A549 (cell line): Measurements from ENCODE around the gene RAB3GAP1. TPM values are rescaled to one million over a fixed set of nuclear protein-coding genes. Genes with fewer than 3 reads are reported as not detected.

ENCODE experiments used
- ATAC-seq, 2 experiments: fragments of 200-7000 bp in 1 of 2; fragments of >200 bp in 1 of 2; cut with Nextera tagmentation in 1 of 2; cut with Tn5 transposase in 1 of 2; 3 replicates each; pipeline versions ENCODE4 v1.8.0 to v1.9.1; 2018 to 2020; ENCODE audit warnings: mild to moderate bottlenecking in 1 of 2, moderate library complexity in 1 of 2
- CTCF ChIA-PET: fragments of 300-600 bp; sonication (Branson Sonifier 250); formaldehyde crosslinking; extraction: SDS; loops from one replicate; lab custom pipeline; 2021; ENCODE audit warnings: antibody characterized with exemption, inconsistent platforms; lab: Yijun Ruan, JAX
- POLR2A ChIA-PET: fragments of 350-600 bp; formaldehyde crosslinking; extraction: SDS; loops from one replicate; lab custom pipeline; 2021; ENCODE audit warnings: antibody characterized with exemption, inconsistent platforms; lab: Yijun Ruan, JAX
- DNase-seq, 2 experiments: peaks; one replicate each; pipeline versions ENCODE4 v3.0.0 to v3.0.0-alpha.2; 2011 to 2016; ENCODE audit warnings: low read depth in 1 of 2, low spot score in 1 of 2
- FAIRE-seq: peaks from 2 replicates; lab custom pipeline; 2011; peaks lifted over from hg19 to GRCh38; lab: Jason Lieb, UNC
- H3K27ac ChIP-seq, 2 experiments: fragments of >200 bp; sonication (Bioruptor Twin); formaldehyde crosslinking; 3 replicates each; pipeline ENCODE4 v1.5.1; 2016 to 2017
- H3K4me1 ChIP-seq: fragments of >200 bp; sonication (Bioruptor Twin); formaldehyde crosslinking; 3 replicates; pipeline ENCODE4 v1.6.1; 2016
- H3K4me2 ChIP-seq: fragments of >200 bp; sonication (Bioruptor Twin); formaldehyde crosslinking; 3 replicates; pipeline ENCODE4 v1.6.1; 2016
- H3K4me3 ChIP-seq: fragments of >200 bp; sonication (Bioruptor Twin); formaldehyde crosslinking; 3 replicates; pipeline ENCODE4 v1.5.1; 2016
- H3K9me3 ChIP-seq: fragments of >200 bp; sonication (Bioruptor Twin); formaldehyde crosslinking; 3 replicates; pipeline ENCODE4 v1.6.1; 2016
- BCL3 ChIP-seq: fragments of >200 bp; sonication (Bioruptor Twin); formaldehyde crosslinking; IDR thresholded peaks from 3 replicates; pipeline ENCODE4 v1.6.1; 2016
- CBX2 ChIP-seq: fragments of 200-600 bp; sonication (generic); IDR thresholded peaks from 2 replicates; pipeline ENCODE4 v1.6.1; 2016; ENCODE audit warnings: low read depth, mild to moderate bottlenecking, borderline replicate concordance
- CEBPB ChIP-seq, 2 experiments: fragments of >200 bp in 1 of 2; sonication (Bioruptor Twin) in 1 of 2; formaldehyde crosslinking in 1 of 2; IDR thresholded peaks; 2 replicates each; pipeline ENCODE4 v1.6.1; 2012 to 2016
- CTCF ChIP-seq: fragments of >200 bp; sonication (Bioruptor Twin); formaldehyde crosslinking; IDR thresholded peaks from 3 replicates; pipeline ENCODE4 v1.5.1; 2016
- E2F6 ChIP-seq: IDR thresholded peaks from 2 replicates; pipeline ENCODE4 v1.6.1; 2012; ENCODE audit warnings: low read depth, borderline replicate concordance
- EHMT2 ChIP-seq: fragments of 200-600 bp; sonication (generic); IDR thresholded peaks from 2 replicates; pipeline ENCODE4 v1.6.1; 2016; ENCODE audit warnings: antibody characterized with exemption, low read depth, mild to moderate bottlenecking, moderate library complexity
- ELK1 ChIP-seq: fragments of 150-350 bp; IDR thresholded peaks from 2 replicates; pipeline ENCODE4 v1.6.1; 2014; ENCODE audit warnings: low read depth, mild to moderate bottlenecking, low read length
- EP300 ChIP-seq, 2 experiments: fragments of >200 bp; sonication (Bioruptor Twin); formaldehyde crosslinking; IDR thresholded peaks; 2 replicates in 1 of 2; 3 replicates in 1 of 2; pipeline ENCODE4 v1.6.1; 2016 to 2017
- FOSB ChIP-seq: fragments of 250-450 bp; sonication (Bioruptor Pico); IDR thresholded peaks from 2 replicates; pipeline ENCODE4 v1.5.0; 2020; ENCODE audit warnings: mild to moderate bottlenecking, moderate library complexity
- FOXS1 ChIP-seq: fragments of 250-450 bp; sonication (Bioruptor Pico); IDR thresholded peaks from 2 replicates; pipeline ENCODE4 v1.5.0; 2020; ENCODE audit warnings: mild to moderate bottlenecking, moderate library complexity
- GATA3 ChIP-seq: IDR thresholded peaks from 2 replicates; pipeline ENCODE4 v1.6.1; 2012; ENCODE audit warnings: borderline replicate concordance
- HOXA7 ChIP-seq: fragments of 250-450 bp; sonication (Bioruptor Pico); IDR thresholded peaks from 2 replicates; pipeline ENCODE4 v1.5.0; 2020; ENCODE audit warnings: mild to moderate bottlenecking, moderate library complexity
- JUN ChIP-seq, 2 experiments: fragments of >200 bp; sonication (Bioruptor Twin); formaldehyde crosslinking; IDR thresholded peaks; 2 replicates in 1 of 2; 3 replicates in 1 of 2; pipeline ENCODE4 v1.6.1; 2016 to 2017
- KDM1A ChIP-seq: fragments of 200-600 bp; sonication (generic); IDR thresholded peaks from 2 replicates; pipeline ENCODE4 v1.6.1; 2016; ENCODE audit warnings: low read depth, mild to moderate bottlenecking
- MAFK ChIP-seq: fragments of 450-650 bp; IDR thresholded peaks from 2 replicates; pipeline ENCODE4 v1.6.1; 2014; ENCODE audit not compliant: partially characterized antibody
- MAZ ChIP-seq: fragments of 150-350 bp; IDR thresholded peaks from 2 replicates; pipeline ENCODE4 v1.6.1; 2014; ENCODE audit warnings: antibody characterized with exemption, low read depth, low read length, borderline replicate concordance
- MYC ChIP-seq: IDR thresholded peaks from 2 replicates; pipeline ENCODE4 v1.6.1; 2012; ENCODE audit warnings: mild to moderate bottlenecking, inconsistent platforms, low read length, improper control_type of control experiment, borderline replicate concordance
- PHF8 ChIP-seq: fragments of 200-600 bp; sonication (generic); IDR thresholded peaks from 2 replicates; pipeline ENCODE4 v1.6.1; 2016; ENCODE audit warnings: low read depth, mild to moderate bottlenecking, antibody characterized with exemption, moderate library complexity, borderline replicate concordance
- WGBS: methylation state at CpG from one replicate; pipeline ENCODE4 v1.1.6; 2017; ENCODE audit errors: missing lambda C conversion rate; 5-methylcytosine and 5-hydroxymethylcytosine counted together
- polyA plus RNA-seq, 4 experiments: library from polyadenylated mRNA; depleted of rRNA in 3 of 4; stranded (reverse); fragments of >200 nt; fragmentation: RNase III in 1 of 4; extraction: RNeasy Plus Mini Kit Qiagen cat#74134 plus additional on column Dnase treatment in 1 of 4; gene quantifications; 2 replicates in 3 of 4; 3 replicates in 1 of 4; pipeline ENCODE4 v1.2.3, GENCODE V29; 2011 to 2017

The RAB3GAP1 gene
- polyA plus RNA-seq, 2 of the 4 experiments (the other 2 are of a cell fraction), result 29.7 to 44.6 TPM

- ATAC-seq, result no peak
- no peak overlapping the region for H3K4me3 ChIP-seq
- TF ChIP-seq E2F6 (no peak), HOXA7 (no peak), FOXS1 (CRISPR knock-in tag) (no peak), KDM1A (no peak), MYC (no peak), BCL3 (no peak), CBX2 (no peak), MAZ (no peak), CTCF (no peak), FOSB (no peak), PHF8 (no peak), MAFK (no peak), GATA3 (no peak), CEBPB (IDR thresholded peaks at IDR 0.05) (no peak)
- TF ChIP-seq, all 56 proteins: peak for 0
- Histone ChIP-seq H3K4me2 (no peak overlapping the region), H3K9me3 (no peaks in the 10 kb centered on the region), H3K27ac (no peak overlapping the region), H3K4me1 (peaks cover 5% of the 10 kb centered on the region; the same call in 2 of the 3 replicates)
- POLR2A ChIA-PET, result no interaction called here
- CTCF ChIA-PET, result no interaction called here
- DNase-seq (no peak), FAIRE-seq (no peak)
Measured at GRCh38 chr2:135154962-135155361, 102.9 kb downstream of the RAB3GAP1 start.

GRCh38 chr2:135157856-135158255, 105.8 kb downstream of the RAB3GAP1 start:
- Histone ChIP-seq H3K4me3 (no peak overlapping the region), H3K4me1 (no peaks in the 10 kb centered on the region), H3K27ac (no peak overlapping the region), H3K4me2 (no peak overlapping the region), H3K9me3 (no peaks in the 10 kb centered on the region)
- DNase-seq (no peak), ATAC-seq (no peak), FAIRE-seq (no peak)
- ChIA-PET CTCF (no interaction called here), POLR2A (no interaction called here)
- TF ChIP-seq EP300 (IDR thresholded peaks at IDR 0.05), result no peak
- no peak for TF ChIP-seq JUN (IDR thresholded peaks at IDR 0.05)
- no peak for TF ChIP-seq ELK1
- TF ChIP-seq KDM1A, result no peak
- TF ChIP-seq EHMT2, result no peak
- no peak for TF ChIP-seq BCL3
- TF ChIP-seq CTCF, result no peak
- WGBS, result 89% methylated on average over 3 of the region's 3 CpGs
